Psoas muscle (tissue), 8 donors: ENCODE data around the gene MLIP. TPM values are rescaled to one million over a fixed set of nuclear protein-coding genes. Genes with fewer than 3 reads are reported as not detected.

Experiments
- ATAC-seq, 4 donors: fragments of 200-7000 bp; cut with Tn5 transposase; one replicate each; pipeline ENCODE4 v1.9.1; 2020; ENCODE audit warnings: moderate library complexity in 3 of 4, mild to moderate bottlenecking in 2 of 4
- DNase-seq, 2 donors: peaks; one replicate each; pipeline ENCODE4 v3.0.0-alpha.2; 2020
- H3K27ac ChIP-seq: fragments of 200-600 bp; one replicate; pipeline ENCODE4 v1.8.0; 2022
- H3K27me3 ChIP-seq, 3 donors: fragments of 200-600 bp in 1 of 3; one replicate each; pipeline versions ENCODE4 v1.6.1 to v1.8.0; 2013 to 2022; ENCODE audit warnings: low read length in 2 of 3, mild to moderate bottlenecking in 2 of 3, moderate library complexity in 1 of 3; ENCODE audit not compliant: insufficient read depth in 3 of 3
- H3K36me3 ChIP-seq, 2 donors: fragments of 200-600 bp in 1 of 2; one replicate each; pipeline versions ENCODE4 v1.6.1 to v1.8.0; 2013 to 2022; ENCODE audit warnings: low read depth in 1 of 2, mild to moderate bottlenecking in 1 of 2, moderate library complexity in 1 of 2; ENCODE audit not compliant: insufficient read depth in 1 of 2
- H3K4me1 ChIP-seq: fragments of 200-600 bp; one replicate; pipeline ENCODE4 v1.8.0; 2022
- H3K4me3 ChIP-seq: fragments of 200-600 bp; one replicate; pipeline ENCODE4 v1.8.0; 2022; ENCODE audit warnings: mild to moderate bottlenecking
- H3K9me3 ChIP-seq: fragments of 200-600 bp; one replicate; pipeline ENCODE4 v1.8.0; 2022
- CTCF ChIP-seq: fragments of 200-600 bp; IDR thresholded peaks from one replicate; pipeline ENCODE4 v1.8.0; 2022; ENCODE audit warnings: antibody characterized with exemption
- WGBS, 3 donors: extraction: QIAGEN DNeasy Blood & Tissue Kit; methylation state at CpG; one replicate each; pipeline versions ENCODE4 v1.1.6 to v1.1.7; 2013; 5-methylcytosine and 5-hydroxymethylcytosine counted together
- intact Hi-C, 2 donors: fragments of 100-400 bp; cut with DNase I; formaldehyde crosslinking; loops; one replicate each; pipeline versions ENCODE4 v1.11.0 to v1.14.2; 2022
- polyA plus RNA-seq, 3 donors: library from polyadenylated mRNA; stranded (reverse); fragments of 200-250 nt; gene quantifications; one replicate each; pipeline ENCODE4 v1.2.3, GENCODE V29; 2013
- total RNA-seq, 4 donors: library from RNA; stranded (reverse); fragmentation: NEBNext Ultra II Directional in 2 of 4; extraction: Animal tissue kit (Norgen Biotek cat#: 25700) in 2 of 4; gene quantifications; one replicate each; pipeline versions ENCODE4 v1.2.1 to v1.2.4, GENCODE V29; 2021 to 2023
- donor health status: healthy with polysubstance abuse.
- donor health status: DM: no; HTN: no; CAD: no; lungs with moderate emphysema.
- donor health status: Bipolar disorder and iron deficiency.
- donor health status: healthy.
- donor health status: DM: yes; HTN: yes; CAD: no.
- donor health status: DM: no; HTN: no; CAD: no.
- donor health status: DM: no; HTN: no; CAD: no.
- donor health status: DM: yes; HTN: yes; CAD: no.

Gene MLIP
- total and polyA plus RNA-seq, 7 donors = 51.5 to 365 (median 163) TPM

- intact Hi-C loops = no loop called here
- no peaks in the 10 kb centered on the region for H3K9me3 ChIP-seq
- no peaks in the 10 kb centered on the region for H3K27me3 ChIP-seq
- H3K36me3 ChIP-seq = peaks cover 2 to 55% of the 10 kb centered on the region in 2 donors
- no peak overlapping the region for H3K27ac ChIP-seq
- ATAC-seq (no peak), DNase-seq (no peak)
- no peaks in the 10 kb centered on the region for H3K4me1 ChIP-seq
- 95 to 96% (median 96%) methylated on average over 7 of the region's 7 CpGs for WGBS, 3 donors
- no peak for TF ChIP-seq CTCF
- no peak overlapping the region for H3K4me3 ChIP-seq
Measured at GRCh38 chr6:54183616-54184015, 72.4 kb downstream of the MLIP start.

GRCh38 chr6:54185885-54186284 is 74.6 kb downstream of the MLIP start:
- no peak for TF ChIP-seq CTCF
- WGBS, 3 donors = 92 to 97% (median 97%) methylated on average over 1 of the region's 1 CpG
- ATAC-seq (no peak), DNase-seq (no peak)
- H3K4me3 ChIP-seq = no peak overlapping the region
- H3K36me3 ChIP-seq = peaks cover 2 to 71% of the 10 kb centered on the region in 2 donors
- intact Hi-C loops = no loop called here
- H3K4me1 ChIP-seq = no peaks in the 10 kb centered on the region
- no peak overlapping the region for H3K27ac ChIP-seq
- H3K9me3 ChIP-seq = no peaks in the 10 kb centered on the region
- no peaks in the 10 kb centered on the region for H3K27me3 ChIP-seq

- H3K9me3 ChIP-seq = no peaks in the 10 kb centered on the region
- DNase-seq (no peak), ATAC-seq (no peak)
- no peaks in the 10 kb centered on the region for H3K4me1 ChIP-seq
- H3K36me3 ChIP-seq = peaks cover 0 to 73% of the 10 kb centered on the region in 2 donors
- 48 to 63% (median 58%) methylated on average over 2 of the region's 2 CpGs for WGBS, 3 donors
- no peak overlapping the region for H3K4me3 ChIP-seq
- TF ChIP-seq CTCF = no peak
- intact Hi-C loops = no loop called here
- H3K27ac ChIP-seq = no peak overlapping the region
- no peaks in the 10 kb centered on the region for H3K27me3 ChIP-seq
Measured at GRCh38 chr6:54188846-54189245, 77.6 kb downstream of the MLIP start.

- TF ChIP-seq CTCF = no peak
- no peaks in the 10 kb centered on the region for H3K27me3 ChIP-seq
- 73 to 80% (median 76%) methylated on average over 2 of the region's 2 CpGs for WGBS, 3 donors
- H3K9me3 ChIP-seq = no peaks in the 10 kb centered on the region
- no peaks in the 10 kb centered on the region for H3K4me1 ChIP-seq
- intact Hi-C loops = no loop called here
- ATAC-seq = peak in 1 of 4 donors; percentile 5
- no peak overlapping the region for H3K27ac ChIP-seq
- H3K4me3 ChIP-seq = no peak overlapping the region
- peaks cover 0 to 54% of the 10 kb centered on the region in 2 donors for H3K36me3 ChIP-seq
- no peak for DNase-seq
Measured at GRCh38 chr6:54191461-54191860, 80.2 kb downstream of the MLIP start.

GRCh38 chr6:54192993-54193392 is 81.8 kb downstream of the MLIP start:
- Histone ChIP-seq H3K9me3 (no peaks in the 10 kb centered on the region), H3K4me3 (no peak overlapping the region), H3K36me3 (peaks cover 0 to 52% of the 10 kb centered on the region in 2 donors), H3K4me1 (no peaks in the 10 kb centered on the region), H3K27me3 (no peaks in the 10 kb centered on the region), H3K27ac (peak overlapping the region; percentile 11)
- DNase-seq (no peak), ATAC-seq (no peak)
- intact Hi-C loops = no loop called here
- no peak for TF ChIP-seq CTCF
- 36 to 57% (median 39%) methylated on average over 3 of the region's 3 CpGs for WGBS, 3 donors
